C1 segment of cervical spinal cord (tissue), 14 donors: ENCODE results near the gene OTUD4.
A peak's percentile ranks its signal among the peaks of the same experiment; 100 is the strongest.
"Not testable (repeated sequence)": the region's sequence is repeated elsewhere in the genome, so short reads cannot be mapped to it uniquely, and the experiment has no call there.

Source experiments
- DNase-seq, 14 donors: peaks; one replicate each; lab custom pipeline; 2025; lab: John Stamatoyannopoulos, UW

The OTUD4 gene

DNA sequence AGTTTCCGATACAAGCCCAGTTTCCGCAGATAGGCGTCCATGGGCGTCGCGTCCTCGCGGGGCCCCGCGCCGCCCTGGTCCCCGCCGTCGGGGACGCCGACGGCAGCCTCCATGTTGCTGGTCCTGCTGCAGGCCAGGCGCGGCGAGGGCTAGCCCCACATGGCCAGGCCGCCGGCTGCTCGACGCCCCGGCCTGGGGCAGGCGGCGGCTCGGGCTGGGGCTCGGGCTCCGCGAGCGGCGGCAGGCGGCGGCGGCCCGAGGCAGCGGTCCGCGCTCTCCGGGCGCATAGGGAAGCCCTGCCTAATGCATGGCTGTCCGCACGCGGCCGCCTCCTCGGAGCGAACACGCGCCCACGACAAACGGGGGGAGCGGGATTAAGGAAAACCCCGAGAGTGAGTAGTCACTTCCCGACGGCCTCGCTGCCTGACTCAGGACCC, 510 bp downstream of the OTUD4 start:
- DNase-seq: peak in 1 of 14 donors; percentile 69

DNA sequence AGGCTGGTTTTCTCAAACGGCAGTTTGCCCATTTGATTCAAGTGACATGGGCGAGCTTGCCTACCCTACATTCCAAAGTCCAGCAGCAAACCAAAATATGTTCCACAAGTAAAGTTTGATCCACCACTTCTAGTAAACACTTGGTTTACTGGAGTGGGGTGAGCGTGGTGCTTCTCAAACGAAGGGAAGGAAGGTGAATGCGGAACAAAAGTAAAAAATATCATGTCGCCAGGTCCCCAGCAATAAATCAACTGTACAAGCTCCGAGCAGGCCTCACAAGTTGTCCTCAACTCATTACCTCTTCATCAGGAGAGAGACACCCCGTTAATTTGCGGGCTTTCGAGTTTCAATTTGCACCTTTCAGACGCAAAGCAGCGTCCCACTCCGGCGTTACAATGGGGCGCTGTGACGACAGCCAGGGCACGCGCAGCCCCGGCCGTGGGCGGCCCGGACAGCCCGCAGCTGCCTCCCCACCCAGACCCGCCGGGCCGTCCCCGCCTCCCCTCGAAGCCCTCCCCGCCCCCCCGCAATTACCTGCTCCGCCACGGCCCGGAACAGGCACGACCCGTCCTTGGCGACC, 1.0 kb downstream of the OTUD4 start:
- peak in 13 of 14 donors; percentile 2 to 73 (median 57) for DNase-seq

DNA sequence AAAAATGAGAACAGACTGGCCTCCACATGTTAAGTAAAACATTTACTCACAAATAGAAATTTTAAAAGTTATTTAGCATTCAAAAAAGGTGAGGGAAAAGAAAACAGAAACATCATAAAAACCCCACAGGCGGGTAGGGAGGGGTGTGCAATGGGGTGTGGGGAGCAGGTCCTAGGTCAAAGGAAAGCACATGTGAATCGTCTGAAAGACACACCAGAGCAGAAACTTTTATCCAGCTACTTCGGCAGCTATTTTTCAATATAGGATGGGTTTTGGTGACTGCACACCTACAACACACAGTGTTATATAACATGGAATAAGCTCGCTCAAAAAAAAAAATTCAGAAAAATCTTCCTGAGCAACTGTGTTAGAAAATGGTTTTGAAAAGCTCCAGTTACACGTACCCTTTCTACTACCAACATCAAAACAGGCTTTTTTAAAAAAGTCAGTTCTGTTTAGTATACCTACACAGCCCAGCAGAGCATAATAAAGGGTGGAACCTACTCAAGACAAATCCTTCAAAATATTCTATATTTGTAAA, 1.6 kb downstream of the OTUD4 start:
- peak in 1 of 14 donors; percentile 10 for DNase-seq

DNA sequence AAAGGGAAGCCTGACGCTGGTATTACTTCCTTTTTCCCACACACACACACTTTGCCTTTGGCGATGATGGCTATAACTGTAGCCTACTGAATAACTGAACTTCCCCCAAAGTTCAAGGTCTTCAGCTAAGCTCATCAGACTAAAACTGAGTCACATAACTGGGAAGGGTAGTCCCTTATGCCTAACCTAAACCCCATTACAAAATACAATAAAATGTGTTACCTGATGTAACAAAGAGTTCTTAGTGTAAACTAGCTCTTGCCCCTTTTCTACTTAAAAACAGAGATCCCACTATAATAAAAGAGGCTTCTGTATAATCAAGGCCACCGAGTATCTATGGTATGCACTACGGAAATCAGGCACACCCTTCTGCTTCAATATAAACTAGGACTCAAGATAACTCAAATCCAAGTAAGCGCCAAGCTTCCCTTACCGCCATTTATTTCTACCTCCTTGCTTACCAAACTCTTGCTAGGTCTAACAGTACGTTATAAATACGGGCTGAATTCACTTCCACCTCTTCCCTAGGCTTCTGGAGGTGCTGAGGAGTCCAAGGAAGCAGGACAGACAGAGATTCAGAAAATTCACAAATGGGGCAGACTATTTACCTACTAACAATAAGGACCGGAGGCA, 2.4 kb downstream of the OTUD4 start:
- peak in 3 of 14 donors; percentile 10 to 39 (median 13) for DNase-seq

DNA sequence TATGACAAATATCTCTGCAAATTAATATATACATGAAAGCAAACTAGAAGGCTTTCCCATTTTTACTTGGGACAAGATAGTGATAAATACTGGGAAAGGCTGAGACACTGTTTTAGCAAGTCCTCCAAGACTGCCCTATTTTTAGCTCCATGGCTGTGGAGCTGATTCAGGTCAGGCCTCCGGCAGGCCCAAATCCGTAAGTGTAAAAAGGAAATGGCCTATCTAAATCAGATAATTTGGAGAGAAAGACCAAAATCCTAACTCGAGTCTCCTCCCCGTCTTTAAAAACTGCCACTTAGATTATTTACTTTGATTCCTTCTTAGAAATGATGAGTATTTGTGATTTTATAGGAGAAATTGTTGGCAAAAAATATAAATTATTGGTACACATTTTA, 2.9 kb downstream of the OTUD4 start:
- peak in 1 of 14 donors; percentile 19 for DNase-seq

DNA sequence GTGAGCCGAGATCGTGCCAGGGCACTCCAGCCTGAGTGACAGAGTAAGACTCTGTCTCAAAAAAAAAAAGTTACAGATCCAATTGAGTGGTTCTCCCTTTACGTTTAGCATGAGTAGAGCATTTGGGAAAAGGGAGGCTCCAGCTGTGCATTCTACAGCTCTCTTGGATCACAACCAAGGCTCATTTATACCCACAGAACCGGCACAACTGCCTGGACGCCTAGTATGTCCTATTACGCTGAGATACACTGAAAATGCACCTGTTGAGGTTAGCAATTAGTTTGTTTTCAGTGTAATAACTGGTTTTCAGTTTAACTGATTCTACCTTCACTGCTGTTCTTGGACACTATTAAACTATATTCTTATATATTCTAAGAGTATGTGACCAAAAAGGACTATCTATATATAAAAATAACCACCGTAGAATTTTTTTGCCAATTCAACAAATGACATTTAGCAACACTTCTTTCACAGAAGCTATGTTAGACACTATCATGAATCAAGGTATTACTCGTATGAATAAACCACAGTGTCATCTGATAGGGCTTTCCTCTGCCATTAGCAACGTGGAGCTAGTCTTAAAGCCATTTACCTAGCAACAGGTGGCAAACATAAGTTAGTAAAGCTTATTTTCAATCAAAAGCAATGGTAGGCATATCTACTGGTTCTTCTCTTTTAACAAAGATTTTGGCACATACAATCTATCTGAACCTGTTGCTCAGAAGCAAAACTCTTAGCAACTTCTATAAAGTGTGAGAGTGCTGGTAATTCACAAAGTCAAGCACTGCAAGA, 3.6 kb downstream of the OTUD4 start:
- no peak for DNase-seq

DNA sequence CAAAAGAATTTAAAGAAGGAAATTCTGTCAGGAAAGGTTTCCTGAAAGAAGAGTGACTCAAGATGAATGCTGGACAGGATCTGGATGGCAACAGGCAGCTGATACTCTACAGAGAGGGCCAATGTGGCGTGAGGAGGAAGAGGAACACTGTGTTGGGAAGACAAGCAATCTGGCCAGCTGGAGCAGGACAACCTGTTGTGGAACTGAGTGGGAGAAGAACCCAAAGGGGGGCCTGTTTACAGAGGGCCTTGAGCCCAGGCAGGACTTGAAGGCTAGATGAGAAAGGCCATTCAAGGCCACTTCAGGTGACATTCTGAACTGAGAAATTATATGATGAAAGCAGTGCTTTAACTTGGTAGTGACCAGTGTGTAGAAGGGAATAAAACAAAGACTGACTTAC, 8.5 kb downstream of the OTUD4 start:
- no peak for DNase-seq

DNA sequence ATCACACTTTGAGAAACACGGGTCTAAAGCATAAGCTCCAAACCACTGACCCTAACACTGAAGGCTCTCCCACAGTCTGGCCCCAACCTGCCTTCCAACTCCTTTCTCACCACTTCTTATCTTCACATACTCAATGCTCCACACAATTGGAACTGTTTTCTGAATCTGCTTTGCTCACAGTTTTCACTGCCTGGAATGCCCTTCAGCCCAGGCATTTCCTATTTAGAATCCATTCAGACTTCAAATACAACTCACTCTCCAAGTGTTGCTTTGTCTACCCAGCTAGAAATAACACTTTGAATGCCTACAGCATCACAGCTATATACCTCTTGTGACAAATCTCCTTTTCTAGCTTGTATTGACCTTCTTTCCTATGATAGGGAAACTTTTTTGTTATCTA, 10.2 kb downstream of the OTUD4 start:
- DNase-seq: no peak

DNA sequence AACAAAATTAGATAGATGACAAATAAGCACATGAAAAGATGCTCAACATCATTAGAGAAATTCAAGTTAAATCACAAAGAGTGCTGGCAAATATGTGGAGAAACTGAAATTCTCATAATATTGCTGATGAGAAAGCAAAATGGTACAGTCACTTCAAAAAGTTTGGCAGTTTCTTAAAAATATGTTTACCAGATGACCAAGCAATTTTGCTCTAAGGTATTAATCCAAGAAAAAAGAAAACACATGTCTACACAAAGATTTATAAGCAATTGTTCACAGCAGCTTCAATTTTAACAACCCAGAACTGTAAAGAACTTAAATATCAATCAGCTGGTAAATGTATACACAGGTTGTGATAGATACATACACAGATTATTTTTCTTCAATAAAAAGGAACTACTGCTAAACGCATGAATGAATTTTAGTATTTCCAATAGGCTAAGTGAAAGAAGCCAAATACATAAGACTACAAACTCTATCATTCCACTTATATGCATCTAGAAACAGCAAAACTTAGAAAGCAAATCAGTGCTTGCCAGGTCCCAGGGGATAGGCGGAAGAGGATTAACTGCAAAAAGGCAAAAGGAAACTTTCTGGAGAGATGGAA, 11.7 kb downstream of the OTUD4 start:
- DNase-seq: no peak

DNA sequence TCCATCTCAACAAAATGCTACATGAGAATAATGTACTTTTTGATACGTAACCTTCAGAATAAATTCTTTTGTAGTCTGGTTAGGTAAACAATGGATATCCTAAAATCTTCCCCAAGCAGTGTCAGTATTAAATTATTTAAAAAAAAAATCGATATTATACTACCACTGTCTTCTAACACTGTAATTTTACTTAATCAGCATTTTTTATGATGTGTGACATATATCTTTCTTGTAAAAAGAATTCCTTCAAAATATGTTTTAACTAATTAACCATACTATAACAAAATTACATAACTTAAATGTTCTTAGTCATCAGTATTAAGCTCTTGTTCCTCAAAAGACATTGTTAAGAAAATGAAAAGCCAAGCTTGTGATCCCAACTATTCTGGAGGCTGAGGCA, 12.5 kb downstream of the OTUD4 start:
- no peak for DNase-seq

DNA sequence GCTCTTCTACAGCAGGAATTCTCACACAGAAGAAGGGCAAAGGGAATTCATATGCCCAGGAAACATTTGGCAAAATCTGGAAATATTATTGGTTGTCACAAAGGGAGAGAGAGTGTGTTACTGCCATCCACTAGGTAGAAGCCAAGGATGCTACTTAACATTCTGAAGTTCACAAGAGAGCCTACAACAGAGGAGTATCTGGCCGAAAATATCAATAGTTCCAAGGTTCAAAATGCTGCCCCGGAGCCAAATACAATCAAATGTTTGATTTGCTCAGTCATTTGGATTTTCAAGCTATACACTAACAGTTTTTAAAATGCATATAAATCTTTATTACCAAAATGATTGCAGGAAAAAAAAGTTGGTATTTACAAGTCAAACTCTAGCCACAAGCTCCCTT, 18.8 kb downstream of the OTUD4 start:
- no peak for DNase-seq

DNA sequence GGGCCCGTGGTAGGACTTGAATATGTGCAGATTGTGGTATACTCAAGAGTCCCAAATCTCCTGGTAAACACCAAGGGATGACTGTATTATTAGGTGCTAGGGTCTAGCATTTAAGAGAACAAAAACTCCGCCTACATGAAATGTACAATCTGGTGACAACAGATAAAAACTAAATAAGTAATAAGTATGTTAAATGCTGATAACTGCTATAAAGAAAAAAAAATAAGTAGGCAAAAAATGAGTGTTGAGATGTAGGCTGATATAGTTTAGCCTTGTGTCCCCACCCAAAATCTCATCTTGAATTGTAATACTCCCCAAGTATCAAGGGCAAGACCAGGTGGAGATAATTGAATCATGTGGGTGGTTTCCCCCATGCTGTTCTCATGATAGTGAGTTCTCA, 23.4 kb downstream of the OTUD4 start:
- no peak for DNase-seq

DNA sequence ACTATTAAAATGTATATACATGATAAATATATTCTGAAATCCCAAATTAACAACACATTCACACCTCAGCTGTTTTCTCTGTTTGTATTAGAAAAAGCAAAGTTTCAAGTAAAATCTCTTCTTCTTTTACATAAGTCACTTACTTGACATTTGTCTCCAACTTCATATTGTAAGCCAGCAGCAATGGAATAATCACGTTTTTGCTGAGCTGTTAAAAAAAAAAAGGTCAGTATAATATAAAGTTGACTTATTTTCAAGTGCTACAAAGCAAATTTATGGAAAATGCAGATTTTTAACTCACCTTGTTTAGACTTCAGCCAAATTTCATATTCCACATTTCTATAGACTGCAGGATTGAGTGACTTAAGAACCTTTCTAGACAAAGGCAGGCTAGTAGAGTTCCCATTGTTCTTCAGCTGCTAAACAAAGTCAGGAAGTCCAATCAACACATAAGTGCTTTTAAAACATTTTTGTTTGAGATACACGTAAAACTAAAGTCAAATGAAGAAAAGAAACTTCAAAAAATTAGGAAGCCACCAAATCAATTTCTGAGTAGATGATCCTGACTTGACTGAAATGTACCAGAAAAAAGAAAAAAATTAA, 25.0 kb downstream of the OTUD4 start:
- no peak for DNase-seq

DNA sequence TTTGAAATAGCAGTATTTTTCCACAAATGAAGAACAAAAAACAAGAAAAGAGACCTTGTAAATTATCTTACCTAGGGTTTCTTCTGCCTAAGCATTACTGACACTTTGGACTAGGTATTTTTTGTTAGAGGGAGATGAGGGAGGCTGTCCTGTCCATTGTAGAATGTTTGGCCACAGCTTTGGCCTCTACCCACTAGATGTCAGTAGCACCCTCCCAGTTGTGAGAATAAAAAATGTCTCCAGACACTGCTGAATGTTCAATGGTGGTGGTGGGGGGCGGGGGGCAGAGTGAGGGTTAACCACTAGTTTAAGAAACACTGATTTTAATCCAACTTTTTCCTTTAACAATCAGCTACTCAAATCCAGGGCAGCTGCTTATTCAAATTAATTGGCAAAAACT, 25.8 kb downstream of the OTUD4 start:
- peak in 1 of 14 donors; percentile 1 for DNase-seq

DNA sequence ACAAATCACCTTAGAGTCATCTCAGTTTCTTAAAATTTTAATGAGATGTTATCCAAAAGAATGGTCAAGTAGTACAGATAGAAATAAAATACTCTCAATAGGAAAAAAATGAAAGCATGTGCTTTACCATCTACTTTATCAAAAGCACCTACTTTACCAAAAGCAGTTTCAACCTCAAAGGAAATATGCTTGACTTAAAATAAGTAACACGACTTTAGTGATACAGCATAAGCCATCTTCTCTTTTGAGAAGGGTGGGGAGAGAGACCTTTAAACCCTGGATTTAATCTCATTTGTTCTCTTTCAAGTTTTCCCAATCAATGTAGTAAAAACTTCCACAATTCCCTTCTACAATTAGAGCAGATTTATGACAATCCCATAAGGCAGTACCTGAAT, 26.5 kb downstream of the OTUD4 start:
- DNase-seq: no peak

DNA sequence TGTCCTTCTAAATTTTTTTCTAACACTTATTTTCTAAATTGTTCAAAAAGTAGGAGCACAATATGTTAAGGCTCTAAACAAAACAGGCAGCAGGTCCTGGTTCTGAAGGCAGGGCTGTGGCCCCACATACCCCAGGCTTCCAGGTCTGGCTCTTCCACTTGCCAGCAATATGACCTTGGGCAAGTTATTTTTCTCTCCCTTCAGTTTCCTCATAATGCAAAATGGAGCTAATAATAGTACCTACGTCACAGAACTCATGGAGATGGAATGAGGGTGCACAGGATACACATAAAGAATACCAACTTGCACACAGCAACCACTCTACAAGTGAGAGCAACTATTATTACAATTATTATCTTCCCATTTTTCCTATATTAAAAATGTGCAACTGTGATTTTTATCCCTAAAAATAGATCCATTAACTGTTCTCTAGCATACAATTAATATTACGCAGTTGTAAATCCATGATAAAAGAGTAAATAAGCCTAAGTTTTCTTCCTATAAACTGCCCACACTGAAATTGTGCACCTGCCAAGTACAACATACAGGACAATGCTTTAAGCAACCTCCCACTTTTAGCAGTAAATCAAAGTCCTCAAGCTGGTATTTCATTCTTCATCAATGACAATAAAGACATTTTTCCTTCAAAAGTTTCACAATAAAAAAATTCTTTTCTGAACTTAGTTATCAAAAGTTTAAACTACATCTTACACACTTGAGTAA, 27.0 kb downstream of the OTUD4 start:
- no peak for DNase-seq

DNA sequence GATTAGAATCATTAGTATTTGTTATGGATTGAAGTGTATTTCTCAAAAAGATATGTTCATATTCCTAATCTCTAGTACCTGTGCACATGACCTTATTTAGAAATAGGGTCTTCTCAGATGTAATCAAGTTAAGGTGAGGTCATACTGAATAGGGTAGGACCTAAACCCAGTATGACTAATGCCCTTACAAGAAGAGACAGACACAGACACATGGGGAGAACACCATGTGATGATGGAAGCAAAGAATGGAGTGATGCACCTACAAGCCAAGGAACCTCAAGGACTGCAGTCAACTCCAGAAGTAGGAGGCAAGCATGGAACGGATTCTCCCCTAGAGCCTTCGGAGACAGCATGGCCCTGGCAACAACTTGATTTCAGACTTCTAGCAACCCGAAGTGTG, 31.4 kb downstream of the OTUD4 start:
- no peak for DNase-seq

DNA sequence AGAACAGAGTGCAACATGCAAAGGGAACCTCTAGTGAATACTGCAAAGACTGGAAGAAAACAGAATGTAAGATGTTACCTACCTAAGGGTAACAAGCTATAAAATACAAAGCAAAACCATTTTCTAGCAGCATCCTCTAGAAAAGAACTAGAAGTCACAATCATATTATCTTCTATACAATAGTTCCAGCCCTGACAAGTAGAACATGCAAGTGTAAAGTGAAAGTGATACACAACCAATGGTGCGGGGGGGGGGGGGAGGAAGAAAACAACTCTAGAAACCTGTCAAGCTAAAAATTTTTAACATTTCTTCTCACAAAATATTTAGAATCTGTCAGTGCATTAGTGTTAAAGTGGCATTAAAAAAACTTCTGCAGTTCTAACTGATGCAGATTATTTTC, 44.2 kb downstream of the OTUD4 start:
- not testable (repeated sequence) for DNase-seq

DNA sequence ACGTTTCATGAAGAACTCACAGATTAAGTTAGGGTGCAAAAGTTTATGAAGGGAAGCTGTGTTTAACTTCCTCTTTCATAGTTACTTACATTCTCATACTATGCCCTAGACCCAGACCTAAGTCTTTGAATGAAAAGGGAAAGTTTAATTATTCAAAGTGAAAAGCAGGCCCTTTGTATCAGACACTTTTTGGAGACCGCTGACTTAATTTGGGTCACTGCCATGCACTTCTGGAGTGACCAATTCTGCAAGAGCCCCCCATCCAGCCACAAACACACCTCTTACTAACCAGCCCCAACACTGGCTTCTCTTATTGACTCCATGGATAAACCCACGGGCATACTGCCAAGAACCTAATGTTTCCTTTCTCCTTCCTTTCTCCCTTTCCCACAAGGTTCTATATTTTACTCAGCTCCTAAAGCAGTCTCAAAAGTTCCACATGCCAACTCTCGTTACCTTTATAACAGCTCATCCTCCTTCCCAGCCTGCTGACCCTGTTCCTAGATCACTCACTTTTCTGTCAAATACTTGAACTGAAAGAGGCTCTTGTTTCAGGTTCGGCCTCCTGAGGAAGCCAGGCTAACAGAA, 47.8 kb downstream of the OTUD4 start:
- DNase-seq: peak in 5 of 14 donors; percentile 1 to 9 (median 3)

DNA sequence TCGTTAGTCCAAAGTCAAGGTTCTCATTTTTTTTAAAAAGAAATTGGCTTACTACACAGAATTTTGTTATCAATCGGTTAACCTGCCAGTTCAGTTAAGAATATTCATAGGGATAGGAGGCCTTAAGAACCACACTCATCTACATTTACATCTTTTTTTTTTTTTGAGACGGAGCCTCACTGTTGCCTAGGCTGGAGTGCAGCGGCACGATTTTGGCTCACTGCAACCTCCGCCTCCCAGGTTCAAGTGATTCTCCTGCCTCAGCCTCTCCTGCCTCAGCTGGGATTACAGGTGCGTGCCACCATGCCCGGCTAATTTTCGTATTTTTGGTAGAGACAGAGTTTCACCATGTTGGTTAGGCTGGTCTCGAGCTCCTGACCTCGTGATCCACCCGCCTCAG, 48.5 kb downstream of the OTUD4 start:
- no peak for DNase-seq
